SJSA1 (cell line): ENCODE results near the gene RANBP1. TPM values are rescaled to one million over a fixed set of nuclear protein-coding genes. Genes with fewer than 3 reads are reported as not detected.
"Not testable (repeated sequence)": the region's sequence is repeated elsewhere in the genome, so short reads cannot be mapped to it uniquely, and the experiment has no call there.

Source experiments
- DNase-seq, 2 experiments: peaks; one replicate each; pipeline ENCODE4 v3.0.0-alpha.2; 2015 to 2020; ENCODE audit warnings: low spot score in 2 of 2, low read depth in 1 of 2
- H3K27ac ChIP-seq: fragments of 250-450 bp; sonication (Bioruptor Pico); 2 replicates; pipeline ENCODE4 v1.5.1; 2020; ENCODE audit warnings: mild to moderate bottlenecking, moderate library complexity
- H3K27me3 ChIP-seq: fragments of 250-450 bp; sonication (Bioruptor Pico); replicated peaks from 2 replicates; pipeline ENCODE4 v1.5.1; 2020; ENCODE audit warnings: mild to moderate bottlenecking, moderate library complexity
- H3K36me3 ChIP-seq: fragments of 250-450 bp; sonication (Bioruptor Pico); 2 replicates; pipeline ENCODE4 v1.5.1; 2020; ENCODE audit warnings: mild to moderate bottlenecking
- H3K4me1 ChIP-seq: fragments of 250-450 bp; sonication (Bioruptor Pico); replicated peaks from 2 replicates; pipeline ENCODE4 v1.6.1; 2021; ENCODE audit warnings: mild to moderate bottlenecking
- H3K4me3 ChIP-seq: fragments of 250-450 bp; sonication (Bioruptor Pico); 2 replicates; pipeline ENCODE4 v1.5.1; 2020; ENCODE audit warnings: mild to moderate bottlenecking
- H3K9me3 ChIP-seq: fragments of 250-450 bp; sonication (Bioruptor Pico); replicated peaks from 2 replicates; pipeline ENCODE4 v1.5.1; 2020; ENCODE audit warnings: mild to moderate bottlenecking
- total RNA-seq: library from RNA; depleted of rRNA; stranded (reverse); fragments of >200 nt; shearing (Covaris generic); gene quantifications from 2 replicates; pipeline ENCODE4 v1.2.3, GENCODE V29; 2014

Gene RANBP1
- total RNA-seq, 1 experiment from 2014 or later: 962 TPM

- Histone ChIP-seq H3K4me3 (no peak overlapping the region), H3K4me1 (peaks cover 16% of the 10 kb centered on the region), H3K36me3 (no peaks in the 10 kb centered on the region), H3K9me3 (no peaks in the 10 kb centered on the region), H3K27me3 (no peaks in the 10 kb centered on the region), H3K27ac (no peak overlapping the region)
- DNase-seq: no peak
Observed at GRCh38 chr22:20157430-20158183, 41.7 kb downstream of the RANBP1 start.

GRCh38 chr22:20158391-20159036 is 42.6 kb downstream of the RANBP1 start:
- H3K36me3 ChIP-seq: no peaks in the 10 kb centered on the region
- no peak overlapping the region for H3K4me3 ChIP-seq
- no peak overlapping the region for H3K27ac ChIP-seq
- peaks cover 16% of the 10 kb centered on the region for H3K4me1 ChIP-seq
- no peaks in the 10 kb centered on the region for H3K27me3 ChIP-seq
- DNase-seq: no peak
- H3K9me3 ChIP-seq: no peaks in the 10 kb centered on the region

- Histone ChIP-seq H3K36me3 (no peaks in the 10 kb centered on the region), H3K27me3 (no peaks in the 10 kb centered on the region), H3K4me3 (no peak overlapping the region), H3K9me3 (no peaks in the 10 kb centered on the region), H3K27ac (no peak overlapping the region), H3K4me1 (peaks cover 11% of the 10 kb centered on the region)
- DNase-seq: no peak
Observed at GRCh38 chr22:20159076-20159475, 43.2 kb downstream of the RANBP1 start.

GRCh38 chr22:20159531-20159930 is 43.6 kb downstream of the RANBP1 start:
- DNase-seq, H3K27ac ChIP-seq, H3K9me3 ChIP-seq, H3K27me3 ChIP-seq, H3K36me3 ChIP-seq, H3K4me3 ChIP-seq: not testable (repeated sequence)
- peaks cover 11% of the 10 kb centered on the region for H3K4me1 ChIP-seq

- DNase-seq: no peak
- Histone ChIP-seq H3K27ac (no peak overlapping the region), H3K4me1 (peaks cover 6% of the 10 kb centered on the region), H3K9me3 (no peaks in the 10 kb centered on the region), H3K27me3 (no peaks in the 10 kb centered on the region), H3K36me3 (no peaks in the 10 kb centered on the region), H3K4me3 (no peak overlapping the region)
Observed at GRCh38 chr22:20160041-20160440, 44.1 kb downstream of the RANBP1 start.

GRCh38 chr22:20164863-20165262 is 49.0 kb downstream of the RANBP1 start:
- H3K27me3 ChIP-seq: no peaks in the 10 kb centered on the region
- H3K9me3 ChIP-seq: no peaks in the 10 kb centered on the region
- no peak overlapping the region for H3K4me3 ChIP-seq
- no peaks in the 10 kb centered on the region for H3K36me3 ChIP-seq
- no peak for DNase-seq
- H3K4me1 ChIP-seq: no peaks in the 10 kb centered on the region
- no peak overlapping the region for H3K27ac ChIP-seq

GRCh38 chr22:20165421-20165820 is 49.5 kb downstream of the RANBP1 start:
- Histone ChIP-seq H3K4me1 (no peaks in the 10 kb centered on the region), H3K4me3 (no peak overlapping the region), H3K36me3 (no peaks in the 10 kb centered on the region), H3K9me3 (no peaks in the 10 kb centered on the region), H3K27me3 (no peaks in the 10 kb centered on the region), H3K27ac (no peak overlapping the region)
- DNase-seq: no peak

GRCh38 chr22:20165913-20166312 is 50.0 kb downstream of the RANBP1 start:
- Histone ChIP-seq H3K27ac (no peak overlapping the region), H3K4me1 (no peaks in the 10 kb centered on the region), H3K4me3 (no peak overlapping the region), H3K27me3 (no peaks in the 10 kb centered on the region), H3K36me3 (no peaks in the 10 kb centered on the region), H3K9me3 (no peaks in the 10 kb centered on the region)
- DNase-seq: no peak

GRCh38 chr22:20166703-20167102 is 50.8 kb downstream of the RANBP1 start:
- no peak overlapping the region for H3K4me3 ChIP-seq
- no peaks in the 10 kb centered on the region for H3K4me1 ChIP-seq
- no peaks in the 10 kb centered on the region for H3K9me3 ChIP-seq
- no peak overlapping the region for H3K27ac ChIP-seq
- H3K36me3 ChIP-seq: no peaks in the 10 kb centered on the region
- DNase-seq: no peak
- no peaks in the 10 kb centered on the region for H3K27me3 ChIP-seq

- Histone ChIP-seq H3K9me3 (no peaks in the 10 kb centered on the region), H3K36me3 (no peaks in the 10 kb centered on the region), H3K4me3 (no peak overlapping the region), H3K4me1 (no peaks in the 10 kb centered on the region), H3K27me3 (no peaks in the 10 kb centered on the region), H3K27ac (no peak overlapping the region)
- no peak for DNase-seq
Observed at GRCh38 chr22:20167643-20168322, 51.9 kb downstream of the RANBP1 start.

- Histone ChIP-seq H3K27me3 (peaks cover 11% of the 10 kb centered on the region; the same call in 1 of the 2 replicates), H3K36me3 (no peaks in the 10 kb centered on the region), H3K9me3 (no peaks in the 10 kb centered on the region), H3K4me3 (no peak overlapping the region), H3K4me1 (no peaks in the 10 kb centered on the region), H3K27ac (no peak overlapping the region)
- DNase-seq: no peak
Observed at GRCh38 chr22:20169253-20169822, 53.4 kb downstream of the RANBP1 start.

GRCh38 chr22:20170170-20170569 is 54.3 kb downstream of the RANBP1 start:
- Histone ChIP-seq H3K9me3 (no peaks in the 10 kb centered on the region), H3K4me3 (no peak overlapping the region), H3K36me3 (no peaks in the 10 kb centered on the region), H3K27ac (no peak overlapping the region), H3K27me3 (peaks cover 16% of the 10 kb centered on the region; the same call in 1 of the 2 replicates), H3K4me1 (no peaks in the 10 kb centered on the region)
- no peak for DNase-seq

GRCh38 chr22:20171288-20172140 is 55.6 kb downstream of the RANBP1 start:
- no peaks in the 10 kb centered on the region for H3K36me3 ChIP-seq
- no peak overlapping the region for H3K4me3 ChIP-seq
- H3K27ac ChIP-seq: no peak overlapping the region
- no peak for DNase-seq
- no peaks in the 10 kb centered on the region for H3K9me3 ChIP-seq
- H3K27me3 ChIP-seq: peaks cover 18% of the 10 kb centered on the region; the same call in 1 of the 2 replicates
- H3K4me1 ChIP-seq: no peaks in the 10 kb centered on the region
